ENCODE results near the gene UCN. TPM values are rescaled to one million over a fixed set of nuclear protein-coding genes. Genes with fewer than 3 reads are reported as not detected.

Gene UCN
- total RNA-seq, 4 donors from 2014 or later, result 2.3 to 8.5 (median 2.3) TPM; not detected in 1

DNA sequence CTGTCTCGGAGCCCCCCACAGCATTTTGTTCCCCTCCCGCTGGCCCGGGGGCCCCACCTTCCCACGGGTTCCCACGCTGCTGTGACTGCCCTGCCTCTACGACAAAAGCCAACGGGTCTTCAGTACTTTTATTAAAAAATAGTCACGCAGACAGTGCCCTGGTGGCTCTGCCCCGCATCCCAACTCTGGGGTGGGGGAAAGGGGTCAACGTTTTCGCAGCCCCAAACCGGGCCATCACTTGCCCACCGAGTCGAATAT is 1.0 kb downstream of the UCN start:
- Histone ChIP-seq H3K4me1 (peaks cover 0 to 16% of the 10 kb centered on the region in 2 donors), H3K9me3 (no peaks in the 10 kb centered on the region), H3K4me3 (no peak overlapping the region), H3K27ac (no peak overlapping the region), H3K27me3 (peaks cover 22 to 27% of the 10 kb centered on the region in 2 donors), H3K36me3 (no peaks in the 10 kb centered on the region)
- intact Hi-C loops (cut with DNase I; ENCODE audit: low total_unique reads), result no loop called here
- DNase-seq, result no peak
- TF ChIP-seq, protein P1, sequence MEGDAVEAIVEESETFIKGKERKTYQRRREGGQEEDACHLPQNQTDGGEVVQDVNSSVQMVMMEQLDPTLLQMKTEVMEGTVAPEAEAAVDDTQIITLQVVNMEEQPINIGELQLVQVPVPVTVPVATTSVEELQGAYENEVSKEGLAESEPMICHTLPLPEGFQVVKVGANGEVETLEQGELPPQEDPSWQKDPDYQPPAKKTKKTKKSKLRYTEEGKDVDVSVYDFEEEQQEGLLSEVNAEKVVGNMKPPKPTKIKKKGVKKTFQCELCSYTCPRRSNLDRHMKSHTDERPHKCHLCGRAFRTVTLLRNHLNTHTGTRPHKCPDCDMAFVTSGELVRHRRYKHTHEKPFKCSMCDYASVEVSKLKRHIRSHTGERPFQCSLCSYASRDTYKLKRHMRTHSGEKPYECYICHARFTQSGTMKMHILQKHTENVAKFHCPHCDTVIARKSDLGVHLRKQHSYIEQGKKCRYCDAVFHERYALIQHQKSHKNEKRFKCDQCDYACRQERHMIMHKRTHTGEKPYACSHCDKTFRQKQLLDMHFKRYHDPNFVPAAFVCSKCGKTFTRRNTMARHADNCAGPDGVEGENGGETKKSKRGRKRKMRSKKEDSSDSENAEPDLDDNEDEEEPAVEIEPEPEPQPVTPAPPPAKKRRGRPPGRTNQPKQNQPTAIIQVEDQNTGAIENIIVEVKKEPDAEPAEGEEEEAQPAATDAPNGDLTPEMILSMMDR (IDR thresholded peaks at IDR 0.05), result no peak
- no peak for TF ChIP-seq POLR2A (IDR thresholded peaks at IDR 0.05)

DNA sequence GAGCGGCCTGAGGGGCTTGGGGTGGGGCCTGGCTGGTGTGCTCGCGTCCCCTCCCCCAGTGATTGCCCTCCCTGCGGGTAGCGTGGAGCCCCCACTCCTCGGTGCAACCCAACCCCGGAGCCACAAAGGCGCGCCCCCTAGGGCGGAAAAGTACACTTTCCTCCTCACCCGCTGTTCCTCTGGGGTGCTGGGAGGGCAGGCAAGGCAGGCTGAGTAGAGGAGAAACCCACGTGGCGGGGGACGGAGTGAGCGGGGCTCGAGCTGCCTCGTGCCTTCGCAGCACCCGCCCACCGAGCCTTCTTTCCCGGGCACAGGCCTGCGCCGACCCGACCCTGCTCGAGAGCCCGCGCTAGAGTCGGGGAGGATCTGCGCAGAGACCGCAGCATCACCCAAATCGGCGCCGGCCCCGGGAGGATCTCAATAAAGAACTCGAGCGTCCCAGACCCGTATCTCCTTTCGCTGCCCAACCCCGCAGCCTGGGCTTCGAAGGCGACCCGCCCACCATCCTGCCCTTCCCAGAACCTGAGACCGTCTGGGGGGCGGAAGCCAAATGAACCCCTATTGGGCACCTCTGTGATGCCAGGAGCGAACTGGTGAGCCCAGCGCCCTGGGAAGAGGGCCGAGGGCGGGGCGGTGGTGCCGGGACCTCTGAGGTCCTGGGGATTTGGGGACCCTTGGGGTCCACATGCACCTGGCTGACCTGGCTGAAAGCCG is 1.5 kb downstream of the UCN start:
- intact Hi-C loops (cut with DNase I; ENCODE audit: low total_unique reads), result no loop called here
- DNase-seq, result no peak
- peaks cover 0 to 16% of the 10 kb centered on the region in 2 donors for H3K4me1 ChIP-seq
- H3K27me3 ChIP-seq, result peaks cover 22 to 27% of the 10 kb centered on the region in 2 donors
- H3K27ac ChIP-seq, result no peak overlapping the region
- H3K36me3 ChIP-seq, result no peaks in the 10 kb centered on the region
- TF ChIP-seq, protein P1 (IDR thresholded peaks at IDR 0.05), result no peak
- no peak for TF ChIP-seq POLR2A (IDR thresholded peaks at IDR 0.05)
- no peaks in the 10 kb centered on the region for H3K9me3 ChIP-seq
- no peak overlapping the region for H3K4me3 ChIP-seq

DNA sequence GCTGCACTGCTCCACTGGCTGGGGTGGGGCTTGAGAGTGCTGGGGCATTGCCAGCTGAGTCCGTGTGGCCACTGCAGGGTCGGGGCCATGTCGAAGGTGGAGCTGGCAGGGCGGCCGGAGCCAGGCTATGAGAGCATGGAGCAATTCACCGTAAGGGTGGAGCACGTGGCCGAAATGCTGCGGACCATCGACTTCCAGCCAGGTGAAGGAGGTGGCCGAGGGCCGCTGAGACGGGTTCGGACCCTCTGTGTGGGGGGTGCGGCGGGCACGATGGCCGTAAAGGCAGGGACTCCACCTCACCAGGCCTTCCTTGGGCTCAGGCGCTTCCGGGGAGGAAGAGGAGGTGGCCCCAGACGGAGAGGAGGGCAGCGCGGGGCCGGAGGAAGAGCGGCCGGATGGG is 2.1 kb downstream of the UCN start:
- no peak overlapping the region for H3K4me3 ChIP-seq
- peaks cover 0 to 16% of the 10 kb centered on the region in 2 donors for H3K4me1 ChIP-seq
- DNase-seq, result no peak
- intact Hi-C loops (cut with DNase I; ENCODE audit: low total_unique reads), result no loop called here
- no peaks in the 10 kb centered on the region for H3K9me3 ChIP-seq
- no peak overlapping the region for H3K27ac ChIP-seq
- no peaks in the 10 kb centered on the region for H3K36me3 ChIP-seq
- H3K27me3 ChIP-seq, result peaks cover 22 to 27% of the 10 kb centered on the region in 2 donors
- TF ChIP-seq, protein P1 (IDR thresholded peaks at IDR 0.05), result no peak
- TF ChIP-seq POLR2A (IDR thresholded peaks at IDR 0.05), result no peak

DNA sequence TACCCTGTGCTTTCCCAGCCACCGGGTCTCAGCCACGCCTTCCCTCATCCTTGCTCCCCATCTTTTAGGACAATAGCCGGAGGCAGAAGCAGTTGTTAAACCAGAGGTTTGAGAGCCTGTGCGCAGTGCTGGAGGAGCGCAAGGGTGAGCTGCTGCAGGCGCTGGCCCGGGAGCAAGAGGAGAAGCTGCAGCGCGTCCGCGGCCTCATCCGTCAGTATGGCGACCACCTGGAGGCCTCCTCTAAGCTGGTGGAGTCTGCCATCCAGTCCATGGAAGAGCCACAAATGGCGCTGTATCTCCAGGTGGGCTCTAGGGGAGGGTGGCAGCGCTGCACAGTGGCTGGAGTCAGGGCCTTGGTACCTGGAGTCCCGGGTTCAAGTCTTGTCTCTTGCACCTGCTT is 2.7 kb downstream of the UCN start:
- H3K36me3 ChIP-seq, result no peaks in the 10 kb centered on the region
- no peak for DNase-seq
- H3K27ac ChIP-seq, result no peak overlapping the region
- no peak overlapping the region for H3K4me3 ChIP-seq
- no peaks in the 10 kb centered on the region for H3K9me3 ChIP-seq
- peaks cover 0 to 16% of the 10 kb centered on the region in 2 donors for H3K4me1 ChIP-seq
- no peak for TF ChIP-seq POLR2A (IDR thresholded peaks at IDR 0.05)
- TF ChIP-seq, protein P1 (IDR thresholded peaks at IDR 0.05), result no peak
- H3K27me3 ChIP-seq, result peaks cover 22 to 27% of the 10 kb centered on the region in 2 donors
- intact Hi-C loops (cut with DNase I; ENCODE audit: low total_unique reads), result no loop called here

DNA sequence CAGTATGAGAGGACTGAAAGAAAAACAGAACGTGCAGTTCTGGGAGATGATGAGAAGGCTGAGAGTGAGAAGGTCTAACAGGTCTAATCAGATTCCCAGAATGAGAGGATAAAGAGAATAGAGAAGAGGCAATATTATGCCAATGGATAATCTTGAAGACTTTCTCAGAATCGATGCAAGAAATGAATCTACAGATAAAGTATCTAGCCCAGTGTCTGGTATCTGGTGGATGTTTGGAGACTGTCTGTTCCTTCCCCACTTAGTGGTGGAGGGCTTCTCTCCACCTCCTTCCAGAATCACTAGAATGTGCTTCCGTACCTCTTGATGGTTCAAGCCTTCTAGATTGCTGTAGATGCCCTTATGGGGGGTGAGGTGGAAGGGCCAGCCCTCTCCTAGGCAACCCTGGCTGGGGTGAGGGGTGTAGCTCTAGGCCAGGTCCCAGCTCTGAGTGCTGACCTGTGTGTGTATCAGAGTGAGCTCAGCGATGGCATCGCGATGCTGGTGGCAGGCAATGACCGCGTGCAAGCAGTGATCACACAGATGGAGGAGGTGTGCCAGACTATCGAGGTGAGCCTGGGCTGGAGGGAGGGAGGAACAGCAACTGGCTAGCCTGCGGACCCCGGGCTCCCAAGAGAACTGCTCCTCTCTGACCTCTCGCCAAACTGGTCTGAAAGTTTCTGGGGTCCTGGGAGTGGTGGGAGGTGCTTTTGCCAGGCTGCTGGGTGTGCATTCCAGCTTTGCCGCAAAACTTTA is 3.6 kb downstream of the UCN start:
- Histone ChIP-seq H3K4me3 (no peak overlapping the region), H3K27ac (no peak overlapping the region), H3K4me1 (peaks cover 0 to 16% of the 10 kb centered on the region in 2 donors), H3K9me3 (no peaks in the 10 kb centered on the region), H3K36me3 (no peaks in the 10 kb centered on the region), H3K27me3 (peaks cover 22 to 27% of the 10 kb centered on the region in 2 donors)
- TF ChIP-seq, protein P1 (IDR thresholded peaks at IDR 0.05), result no peak
- no peak for TF ChIP-seq POLR2A (IDR thresholded peaks at IDR 0.05)
- no peak for DNase-seq
- intact Hi-C loops (cut with DNase I; ENCODE audit: low total_unique reads), result no loop called here

Data from uterus (tissue), 4 donors.